GM21367 (cell line): ENCODE data around the gene EIF3A.
A peak's percentile ranks its signal among the peaks of the same experiment; 100 is the strongest.

ENCODE experiments used
- ATAC-seq: cut with Tn5 transposase; IDR thresholded peaks from one replicate; pipeline ENCODE4 v1.9.1; 2021; ENCODE audit not compliant: unreplicated experiment

Gene EIF3A

DNA sequence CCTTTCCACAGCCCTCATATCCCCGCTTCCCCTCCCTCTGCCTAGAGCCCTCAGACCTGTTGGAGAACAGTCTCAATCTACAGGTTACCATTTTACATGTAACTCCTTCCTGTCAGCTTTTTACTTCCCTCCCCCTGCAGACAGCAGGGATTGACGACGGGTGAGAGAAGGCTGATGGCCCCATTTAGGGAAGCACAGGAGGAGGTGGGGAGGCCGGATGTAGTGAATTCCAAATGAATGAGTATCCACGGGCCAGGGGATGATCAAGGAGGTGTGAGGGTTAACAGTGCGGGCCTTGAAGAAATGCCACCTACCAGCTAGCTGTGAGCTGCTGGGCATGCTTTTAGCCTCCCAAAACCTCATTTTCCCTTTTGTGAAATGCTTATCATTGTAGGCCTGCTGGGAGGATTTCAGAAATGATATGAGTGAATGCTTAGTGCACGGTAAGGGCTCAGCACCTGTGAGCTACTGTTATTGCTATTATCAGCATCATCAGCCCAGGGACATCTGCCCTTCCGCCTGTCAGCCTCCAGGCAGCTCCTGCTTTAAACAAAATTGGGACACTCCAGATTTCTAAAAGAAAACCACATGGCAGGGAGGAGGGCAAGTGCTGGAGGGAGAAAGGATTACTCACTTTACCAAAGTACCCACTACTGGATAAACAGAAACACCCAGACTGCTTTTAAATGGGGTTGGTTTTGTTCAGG lies 57.6 kb downstream of the EIF3A start:
- no peak for ATAC-seq

- no peak for ATAC-seq
Measured at GRCh38 chr10:119020627-119020946, 60.0 kb downstream of the EIF3A start.

- ATAC-seq: no peak
Measured at GRCh38 chr10:119007211-119007574, 73.4 kb downstream of the EIF3A start.

DNA sequence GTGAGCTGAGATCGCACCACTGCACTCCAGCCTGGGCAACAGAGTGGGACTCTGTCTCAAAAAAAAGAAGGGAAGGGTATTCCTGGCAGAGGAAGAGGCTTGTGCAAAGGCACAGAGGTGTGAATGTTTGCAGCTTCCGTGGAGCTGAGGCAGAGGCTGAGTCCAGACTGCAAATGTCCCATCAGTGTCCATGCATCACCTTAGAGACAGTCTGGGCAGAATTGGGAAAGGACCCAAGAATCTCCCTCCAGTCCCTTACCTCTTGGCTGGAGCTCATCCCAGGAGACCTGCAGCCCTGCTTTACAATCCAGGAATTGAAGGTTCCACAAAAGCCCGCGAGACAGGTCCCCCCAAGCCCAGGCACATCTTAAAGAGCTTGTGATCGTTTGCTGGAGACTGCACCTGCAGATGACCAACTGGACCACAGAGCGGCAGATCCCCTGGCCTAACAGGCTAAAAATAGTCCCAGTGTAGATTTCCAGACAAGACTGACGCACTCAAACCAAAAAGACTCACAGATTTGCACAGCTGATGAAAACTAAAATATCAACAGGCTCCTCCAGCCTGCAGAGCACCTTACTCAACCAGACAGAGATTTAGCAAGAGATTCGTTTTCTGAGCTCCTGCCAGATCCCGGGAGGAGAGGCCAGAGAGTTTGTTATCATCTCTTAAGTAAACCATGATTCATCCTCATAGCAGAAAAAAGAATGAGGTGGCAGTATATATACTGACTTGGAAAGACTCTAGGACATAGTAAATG lies 74.0 kb downstream of the EIF3A start:
- no peak for ATAC-seq

DNA sequence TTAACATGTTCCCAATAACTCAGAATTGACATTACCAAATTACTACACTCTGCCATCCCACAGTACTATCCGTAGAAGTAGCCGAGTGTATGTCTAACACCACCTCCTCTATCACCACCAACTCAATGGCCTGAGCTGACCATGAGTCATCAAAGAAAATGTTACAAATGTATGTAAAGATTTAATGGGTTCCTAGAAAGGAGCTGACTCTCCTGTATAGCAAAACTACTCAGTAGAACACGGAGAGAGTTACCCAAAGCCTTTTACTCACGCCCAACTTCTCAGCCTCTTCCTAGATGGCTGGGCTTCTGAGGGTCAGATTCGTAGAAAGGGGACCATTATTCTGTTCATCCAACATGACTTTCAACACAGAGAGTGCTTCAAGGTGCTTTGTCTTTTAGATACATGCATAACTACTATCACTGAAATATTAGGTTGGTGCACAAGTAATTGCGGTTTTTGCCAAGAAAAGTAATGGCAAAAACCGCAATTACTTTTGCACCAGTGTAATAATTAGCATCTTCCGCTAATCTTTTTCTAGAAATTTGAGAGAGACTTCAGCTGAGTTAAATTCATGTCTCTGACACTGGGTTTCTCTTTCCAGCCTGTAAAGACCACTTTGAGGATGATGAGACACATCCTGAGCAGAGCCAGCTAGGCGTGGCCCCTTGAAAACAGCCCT lies 75.1 kb downstream of the EIF3A start:
- ATAC-seq: no peak

GRCh38 chr10:119003572-119004289 lies 76.9 kb downstream of the EIF3A start:
- ATAC-seq: no peak

GRCh38 chr10:119001717-119002500 lies 78.7 kb downstream of the EIF3A start:
- no peak for ATAC-seq

- ATAC-seq: no peak
Measured at GRCh38 chr10:118998183-118998582, 82.4 kb downstream of the EIF3A start.

GRCh38 chr10:118997379-118997778 lies 83.2 kb downstream of the EIF3A start:
- no peak for ATAC-seq

GRCh38 chr10:118995739-118996138 lies 84.9 kb downstream of the EIF3A start:
- ATAC-seq: no peak

- ATAC-seq: no peak
Measured at GRCh38 chr10:118994321-118994720, 86.3 kb downstream of the EIF3A start.

DNA sequence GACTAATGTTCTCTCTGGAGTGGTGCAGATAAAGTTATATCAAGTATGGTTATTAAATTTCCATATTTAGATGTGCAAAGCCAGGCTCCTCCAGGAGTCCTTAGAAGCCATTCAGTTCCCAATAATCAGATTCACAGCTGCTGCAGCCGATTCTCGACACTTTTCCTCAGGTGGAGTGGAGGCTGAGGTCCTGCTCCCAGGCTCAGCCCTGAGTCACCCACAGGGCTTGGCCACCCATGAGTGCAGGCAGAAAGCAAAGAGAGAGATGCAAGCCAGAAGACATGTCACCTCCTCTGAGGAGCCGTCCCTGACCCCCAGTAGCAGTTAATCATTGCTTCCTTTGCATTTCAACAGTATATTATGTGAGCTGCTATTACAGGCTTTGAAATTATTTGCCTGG lies 87.4 kb downstream of the EIF3A start:
- ATAC-seq: no peak

DNA sequence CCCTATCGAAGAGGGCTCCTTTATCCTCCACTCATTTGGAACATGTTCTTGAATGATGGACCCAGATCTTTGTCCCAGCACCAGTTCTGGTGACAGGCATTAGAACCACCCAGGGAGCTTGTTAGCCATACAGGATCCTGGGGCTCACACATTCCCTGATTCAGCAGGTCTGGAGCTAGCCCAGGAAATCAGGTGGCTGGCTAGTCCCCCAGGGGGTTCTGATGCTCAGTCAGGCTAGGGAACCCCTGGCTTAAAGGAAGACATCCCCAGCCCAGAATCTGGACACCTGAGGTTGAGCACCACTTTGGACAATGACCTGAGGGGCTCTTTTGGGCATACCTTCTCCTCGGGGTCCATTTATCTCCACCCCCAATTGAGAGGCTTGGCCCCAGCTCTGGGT lies 88.1 kb downstream of the EIF3A start:
- ATAC-seq: no peak

- ATAC-seq: no peak
Measured at GRCh38 chr10:118990326-118990725, 90.3 kb downstream of the EIF3A start.

DNA sequence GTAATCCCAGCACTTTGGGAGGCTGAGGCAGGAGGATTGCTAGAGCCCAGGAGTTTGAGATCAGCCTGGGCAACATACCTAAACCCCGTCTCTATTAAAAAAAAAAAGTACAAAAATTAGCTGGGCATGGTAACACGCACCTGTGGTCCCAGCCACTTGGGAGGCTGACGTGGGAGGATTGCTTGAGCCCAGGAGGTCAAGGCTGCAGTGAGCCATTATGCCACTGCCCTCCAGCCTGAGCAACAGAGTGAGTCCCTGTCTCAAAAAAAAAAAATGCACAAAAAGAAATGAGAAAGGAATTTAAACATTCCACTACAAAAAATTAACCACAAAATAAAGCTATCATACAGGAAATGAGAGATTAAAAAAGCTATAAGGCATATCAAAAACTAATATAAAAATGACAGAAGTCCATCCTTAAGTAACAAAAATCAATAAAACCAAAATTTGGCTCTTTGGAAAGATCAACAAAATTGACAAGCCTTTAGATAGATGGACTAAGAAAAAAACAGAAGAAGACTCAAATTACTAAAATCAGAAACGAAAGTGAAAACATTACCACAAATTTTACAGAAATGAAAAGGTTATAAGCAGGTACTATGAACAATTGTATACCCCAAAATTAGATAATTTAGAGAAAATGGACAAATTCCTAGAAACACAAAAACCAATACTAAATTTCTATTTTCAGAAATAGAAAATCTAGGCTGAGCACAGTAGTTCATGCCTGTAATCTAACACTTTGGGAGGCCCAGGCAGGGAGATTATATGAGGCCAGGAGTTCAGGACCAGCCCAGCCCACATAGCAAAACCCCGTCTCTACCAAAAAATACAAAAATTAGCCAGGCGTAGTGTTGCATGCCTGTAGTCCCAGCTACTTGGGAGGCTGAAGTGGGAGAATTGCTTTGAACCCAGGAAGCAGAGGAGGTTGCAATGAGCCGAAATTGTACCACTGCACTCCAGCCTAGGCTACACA lies 93.5 kb downstream of the EIF3A start:
- ATAC-seq: peak; percentile 64

DNA sequence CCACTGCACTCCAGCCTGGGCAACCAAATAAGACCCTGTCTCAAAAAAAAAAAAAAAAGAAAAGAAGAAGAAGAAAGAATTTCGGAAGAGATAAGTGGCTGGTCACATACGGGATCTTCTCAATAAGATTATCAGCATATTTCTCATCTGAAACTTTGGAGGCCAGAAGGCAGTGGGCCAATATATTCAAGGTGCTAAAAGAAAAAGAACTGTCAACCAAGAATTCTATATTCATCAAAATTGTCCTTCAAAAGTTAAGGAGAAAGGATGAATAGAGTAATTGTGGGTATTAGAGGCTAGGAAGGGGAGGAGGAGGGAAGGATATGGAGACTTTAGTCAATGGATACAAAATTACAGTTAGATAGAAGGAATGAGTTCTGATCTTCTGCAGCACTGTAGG lies 95.0 kb downstream of the EIF3A start:
- no peak for ATAC-seq
